Measurements from ENCODE around the gene EGFR.
A peak's percentile ranks its signal among the peaks of the same experiment; 100 is the strongest.

EGFR gene

GRCh38 chr7:55170335-55171069, 151.7 kb downstream of the EGFR start:
- TF ChIP-seq CTCF (conservative IDR thresholded peaks at IDR 0.05) (no peak), ZFX (IDR thresholded peaks at IDR 0.05) (no peak)
- no peak overlapping the region for H3K27ac ChIP-seq

- peak overlapping the region; percentile 18 for H3K27ac ChIP-seq
- TF ChIP-seq ZFX (IDR thresholded peaks at IDR 0.05) (no peak), CTCF (conservative IDR thresholded peaks at IDR 0.05) (no peak)
Observed at GRCh38 chr7:55171157-55171556, 152.3 kb downstream of the EGFR start.

GRCh38 chr7:55172161-55172560, 153.3 kb downstream of the EGFR start:
- TF ChIP-seq ZFX (IDR thresholded peaks at IDR 0.05) (no peak), CTCF (conservative IDR thresholded peaks at IDR 0.05) (no peak)
- H3K27ac ChIP-seq = no peak overlapping the region

DNA sequence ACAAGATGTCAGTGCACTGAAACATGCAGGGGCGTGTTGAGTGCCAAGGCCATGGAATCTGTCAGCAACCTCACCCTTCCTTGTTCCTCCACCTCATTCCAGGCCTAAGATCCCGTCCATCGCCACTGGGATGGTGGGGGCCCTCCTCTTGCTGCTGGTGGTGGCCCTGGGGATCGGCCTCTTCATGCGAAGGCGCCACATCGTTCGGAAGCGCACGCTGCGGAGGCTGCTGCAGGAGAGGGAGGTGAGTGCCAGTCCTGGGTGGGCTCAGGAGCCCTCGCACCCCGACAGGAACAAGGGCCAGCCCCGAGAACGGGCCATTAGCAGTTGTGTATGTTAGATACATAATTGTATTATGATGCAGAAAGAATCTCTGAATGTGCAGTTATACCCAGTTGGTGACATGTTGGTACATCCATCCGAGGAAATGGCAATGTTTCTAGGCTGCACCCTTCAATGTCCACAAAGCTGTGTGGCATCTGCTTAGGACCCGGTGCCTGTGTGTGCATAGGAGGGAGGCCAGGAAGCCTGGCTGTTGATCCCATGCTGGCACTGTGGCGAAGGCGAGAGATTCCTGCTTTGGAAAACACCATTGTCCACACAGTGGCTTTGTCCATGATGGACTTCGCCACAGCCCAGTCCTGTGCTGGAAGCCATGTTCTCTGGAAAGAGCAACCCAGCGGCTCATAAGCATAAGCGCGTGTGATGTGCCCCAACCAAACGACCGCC, 154.2 kb downstream of the EGFR start:
- TF ChIP-seq CTCF (conservative IDR thresholded peaks at IDR 0.05) (no peak), ZFX (IDR thresholded peaks at IDR 0.05) (no peak)
- no peak overlapping the region for H3K27ac ChIP-seq

DNA sequence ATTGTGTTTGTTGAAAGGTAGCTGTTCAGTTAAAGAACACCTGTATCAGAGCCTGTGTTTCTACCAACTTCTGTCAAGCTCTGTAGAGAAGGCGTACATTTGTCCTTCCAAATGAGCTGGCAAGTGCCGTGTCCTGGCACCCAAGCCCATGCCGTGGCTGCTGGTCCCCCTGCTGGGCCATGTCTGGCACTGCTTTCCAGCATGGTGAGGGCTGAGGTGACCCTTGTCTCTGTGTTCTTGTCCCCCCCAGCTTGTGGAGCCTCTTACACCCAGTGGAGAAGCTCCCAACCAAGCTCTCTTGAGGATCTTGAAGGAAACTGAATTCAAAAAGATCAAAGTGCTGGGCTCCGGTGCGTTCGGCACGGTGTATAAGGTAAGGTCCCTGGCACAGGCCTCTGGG, 154.9 kb downstream of the EGFR start:
- no peak overlapping the region for H3K27ac ChIP-seq
- no peak for TF ChIP-seq CTCF (conservative IDR thresholded peaks at IDR 0.05)
- TF ChIP-seq ZFX (IDR thresholded peaks at IDR 0.05) = no peak

- no peak overlapping the region for H3K27ac ChIP-seq
- no peak for TF ChIP-seq ZFX (IDR thresholded peaks at IDR 0.05)
- TF ChIP-seq CTCF (conservative IDR thresholded peaks at IDR 0.05) = no peak
Observed at GRCh38 chr7:55174456-55174855, 155.6 kb downstream of the EGFR start.

DNA sequence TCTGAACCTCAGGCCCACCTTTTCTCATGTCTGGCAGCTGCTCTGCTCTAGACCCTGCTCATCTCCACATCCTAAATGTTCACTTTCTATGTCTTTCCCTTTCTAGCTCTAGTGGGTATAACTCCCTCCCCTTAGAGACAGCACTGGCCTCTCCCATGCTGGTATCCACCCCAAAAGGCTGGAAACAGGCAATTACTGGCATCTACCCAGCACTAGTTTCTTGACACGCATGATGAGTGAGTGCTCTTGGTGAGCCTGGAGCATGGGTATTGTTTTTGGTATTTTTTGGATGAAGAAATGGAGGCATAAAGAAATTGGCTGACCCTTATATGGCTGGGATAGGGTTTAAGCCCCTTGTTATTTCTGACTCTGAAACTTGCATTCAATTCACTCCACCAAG, 156.0 kb downstream of the EGFR start:
- no peak overlapping the region for H3K27ac ChIP-seq
- TF ChIP-seq ZFX (IDR thresholded peaks at IDR 0.05) (no peak), CTCF (conservative IDR thresholded peaks at IDR 0.05) (no peak)

Data from C4-2B (cell line).